GM12878 (cell line): ENCODE data around the gene LAP3. TPM values are rescaled to one million over a fixed set of nuclear protein-coding genes. Genes with fewer than 3 reads are reported as not detected.

Source experiments
- ATAC-seq: fragments of 200-7000 bp; cut with Tn5 transposase; 3 replicates; pipeline ENCODE4 v1.9.1; 2020; ENCODE audit warnings: mild to moderate bottlenecking, moderate library complexity
- BruUV-seq: library from RNA; stranded (reverse); fragments of 400-500 nt; replicated peaks from 2 replicates; lab custom pipeline; 2021; lab: Mats Ljungman, UMichigan
- CTCF ChIA-PET: fragments of 300-600 bp; sonication (Branson Sonifier 250); formaldehyde crosslinking; extraction: SDS; loops from one replicate; lab custom pipeline; 2021; ENCODE audit warnings: inconsistent platforms; lab: Yijun Ruan, JAX
- POLR2A ChIA-PET: fragments of 350-600 bp; formaldehyde crosslinking; extraction: SDS; loops from one replicate; lab custom pipeline; 2021; ENCODE audit warnings: inconsistent platforms; lab: Charles Lee
- RAD21 ChIA-PET: fragments of 300-600 bp; sonication (Branson Sonifier 250); formaldehyde crosslinking; loops from one replicate; lab custom pipeline; 2023; ENCODE audit warnings: antibody characterized with exemption; ENCODE audit not compliant: unreplicated experiment; lab: Charles Lee
- SMC1A ChIA-PET: fragments of 300-600 bp; sonication (Branson Sonifier 250); formaldehyde crosslinking; loops from one replicate; lab custom pipeline; 2023; ENCODE audit not compliant: unreplicated experiment, uncharacterized antibody; lab: Charles Lee
- DNase-seq: peaks from one replicate; pipeline ENCODE4 v3.0.0-alpha.2; 2011; ENCODE audit warnings: low read depth, low spot score
- FAIRE-seq: peaks from 3 replicates; lab custom pipeline; 2011; peaks lifted over from hg19 to GRCh38; lab: Jason Lieb, UNC
- H2AFZ ChIP-seq: 2 replicates; pipeline ENCODE4 v1.6.0; 2011; ENCODE audit warnings: low read depth, low read length, control low read depth; ENCODE audit not compliant: control insufficient read depth
- H3K27ac ChIP-seq: 2 replicates; pipeline ENCODE4 v1.5.1; 2011; ENCODE audit warnings: control low read depth; ENCODE audit not compliant: control insufficient read depth, insufficient read depth
- H3K27me3 ChIP-seq, 2 experiments: replicated peaks in 1 of 2; 2 replicates each; pipeline versions ENCODE4 v1.6.0 to v1.6.1; 2011; ENCODE audit warnings: low read length in 1 of 2; ENCODE audit not compliant: control insufficient read depth in 2 of 2, insufficient read depth in 2 of 2
- H3K36me3 ChIP-seq, 2 experiments: 2 replicates each; pipeline ENCODE4 v1.5.1; 2011; ENCODE audit warnings: low read length in 1 of 2; ENCODE audit not compliant: control insufficient read depth in 2 of 2, insufficient read depth in 2 of 2
- H3K4me1 ChIP-seq: 2 replicates; pipeline ENCODE4 v1.6.1; 2011; ENCODE audit warnings: mild to moderate bottlenecking, low read length, moderate library complexity, mixed read lengths; ENCODE audit not compliant: control insufficient read depth, insufficient read depth
- H3K4me2 ChIP-seq: 2 replicates; pipeline ENCODE4 v1.6.0; 2011; ENCODE audit warnings: control low read depth; ENCODE audit not compliant: control insufficient read depth, insufficient read depth
- H3K4me3 ChIP-seq: fragments of 200-600 bp; sonication (generic); 2 replicates; pipeline ENCODE4 v1.5.1; 2016
- H3K79me2 ChIP-seq: 2 replicates; pipeline ENCODE4 v1.6.0; 2011; ENCODE audit warnings: low read length; ENCODE audit not compliant: control insufficient read depth, insufficient read depth
- H3K9ac ChIP-seq: 2 replicates; pipeline ENCODE4 v1.8.0; 2011; ENCODE audit warnings: low read length, control low read depth, mixed read lengths; ENCODE audit not compliant: control insufficient read depth, insufficient read depth
- H3K9me3 ChIP-seq: replicated peaks from 3 replicates; pipeline ENCODE4 v1.5.1; 2011; ENCODE audit warnings: mild to moderate bottlenecking, low read length; ENCODE audit not compliant: control insufficient read depth, insufficient read depth
- H4K20me1 ChIP-seq: 2 replicates; pipeline ENCODE4 v1.6.0; 2011; ENCODE audit not compliant: control insufficient read depth, insufficient read depth
- BCL11A ChIP-seq: IDR thresholded peaks from 2 replicates; pipeline ENCODE4 v1.6.1; 2011; ENCODE audit warnings: low read depth, low read length
- IKZF1 ChIP-seq: fragments of 450-650 bp; conservative IDR thresholded peaks from 2 replicates; pipeline ENCODE4 v1.6.1; 2017; ENCODE audit warnings: antibody characterized with exemption, mild to moderate bottlenecking
- POU2F2 ChIP-seq: IDR thresholded peaks from 3 replicates; pipeline ENCODE4 v1.6.1; 2011; ENCODE audit warnings: low read depth, mild to moderate bottlenecking, low read length, borderline replicate concordance
- PRDM15 ChIP-seq: fragments of 450-650 bp; formaldehyde crosslinking; IDR thresholded peaks from 2 replicates; pipeline ENCODE4 v1.4.0; 2020; ENCODE audit warnings: mild to moderate bottlenecking, moderate library complexity
- RB1 ChIP-seq: fragments of 450-650 bp; formaldehyde crosslinking; IDR thresholded peaks from 2 replicates; pipeline ENCODE4 v1.6.1; 2017; ENCODE audit warnings: mild to moderate bottlenecking, borderline replicate concordance
- RFX5 ChIP-seq: IDR thresholded peaks from 2 replicates; pipeline ENCODE4 v1.6.1; 2011; ENCODE audit warnings: low read depth, low read length, improper control_type of control experiment
- SMAD5 ChIP-seq: IDR thresholded peaks from 2 replicates; pipeline ENCODE4 v1.6.1; 2016; ENCODE audit warnings: antibody characterized with exemption, low read depth
- WGBS: methylation state at CpG from one replicate; pipeline ENCODE4 v1.1.6; 2016; ENCODE audit warnings: low lambda C conversion rate; ENCODE audit not compliant: insufficient replicate concordance, insufficient coverage; ENCODE audit errors: missing lambda C conversion rate; 5-methylcytosine and 5-hydroxymethylcytosine counted together
- in situ Hi-C: fragments of 300-500 bp; cut with MboI; formaldehyde crosslinking; loops from 9 replicates; pipeline ENCODE4 v1.14.3; 2018; ENCODE audit warnings: mixed read lengths
- intact Hi-C: fragments of 100-400 bp; cut with micrococcal nuclease; formaldehyde crosslinking; loops from one replicate; pipeline ENCODE4 v1.14.2; 2022; ENCODE audit not compliant: unreplicated experiment
- polyA plus RNA-seq, 11 experiments: library from polyadenylated mRNA; depleted of rRNA in 4 of 11; unstranded in 6 of 11; stranded (reverse) in 5 of 11; fragments of >200 nt; fragmentation: Nextera tagmentation in 4 of 11; fragmentation: Illumina TruSeq in 1 of 11; extraction: Ambion mirVana in 4 of 11; extraction: Trizol in 1 of 11; gene quantifications; 1 replicate in 1 of 11; 2 replicates in 10 of 11; pipeline versions ENCODE4 v1.2.1 to v1.2.3, GENCODE V29; 2011 to 2016; ENCODE audit warnings: inconsistent platforms in 2 of 11, missing spikeins in 2 of 11, low read depth in 1 of 11
- total RNA-seq, 4 experiments: library from RNA; depleted of rRNA in 3 of 4; stranded (reverse); fragments of >200 nt in 3 of 4; fragmentation: Illumina TruSeq in 1 of 4; extraction: Trizol in 1 of 4; gene quantifications; 2 replicates each; pipeline versions ENCODE4 v1.2.1 to v1.2.3, GENCODE V29; 2013 to 2021

Gene LAP3
- total and polyA plus RNA-seq, 10 of the 15 experiments (the other 5 are each of a cell fraction or from before 2014, with no cell fraction given), result 134 to 249 (median 204) TPM

GRCh38 chr4:17633600-17633999 is 56.6 kb downstream of the LAP3 start:
- POLR2A ChIA-PET, result no interaction called here
- Histone ChIP-seq H3K27ac (no peak overlapping the region), H2AFZ (no peak overlapping the region), H3K4me1 (no peaks in the 10 kb centered on the region), H3K4me3 (no peak overlapping the region), H3K9ac (no peak overlapping the region), H3K79me2 (no peaks in the 10 kb centered on the region), H4K20me1 (no peaks in the 10 kb centered on the region), H3K4me2 (no peak overlapping the region), H3K9me3 (no peaks in the 10 kb centered on the region), H3K27me3 (no peaks in the 10 kb centered on the region), H3K36me3 (peaks cover under 1 to 12% of the 10 kb centered on the region in 2 experiments; a peak in 3 of 4 replicates)
- DNase-seq (no peak), ATAC-seq (no peak), FAIRE-seq (no peak)
- no peak for TF ChIP-seq BCL11A
- no peak for TF ChIP-seq RB1
- no peak for TF ChIP-seq POU2F2
- no peak for TF ChIP-seq PRDM15 (CRISPR knock-in tag)
- no peak for TF ChIP-seq IKZF1
- no peak for TF ChIP-seq SMAD5
- no peak for TF ChIP-seq RFX5
- in situ Hi-C loops, result loop anchor here (10.0 kb wide), 1 partner anchor 961 kb away; no protein-coding TSS in a partner anchor
- 96% methylated on average over 9 of the region's 9 CpGs for WGBS
- no TSS peak for BruUV-seq
- CTCF ChIA-PET, result interaction anchor here (4.9 kb wide), 1 partner anchor 85 kb away, joined by 70 read pairs; no protein-coding TSS in a partner anchor
- RAD21 ChIA-PET, result interaction anchor here (1.8 to 3.7 kb wide), 2 partner anchors 85 to 88 kb away, joined by 3 to 17 read pairs; no protein-coding TSS in a partner anchor
- intact Hi-C loops, result no loop called here
- SMC1A ChIA-PET, result interaction anchor here (1.0 to 2.9 kb wide), 3 partner anchors 80 to 183 kb away, joined by 3 to 14 read pairs (median 10); no protein-coding TSS in a partner anchor
